ENCODE data around the gene TBL1X.
"Not testable (repeated sequence)": the region's sequence is repeated elsewhere in the genome, so short reads cannot be mapped to it uniquely, and the experiment has no call there.

Gene TBL1X

DNA sequence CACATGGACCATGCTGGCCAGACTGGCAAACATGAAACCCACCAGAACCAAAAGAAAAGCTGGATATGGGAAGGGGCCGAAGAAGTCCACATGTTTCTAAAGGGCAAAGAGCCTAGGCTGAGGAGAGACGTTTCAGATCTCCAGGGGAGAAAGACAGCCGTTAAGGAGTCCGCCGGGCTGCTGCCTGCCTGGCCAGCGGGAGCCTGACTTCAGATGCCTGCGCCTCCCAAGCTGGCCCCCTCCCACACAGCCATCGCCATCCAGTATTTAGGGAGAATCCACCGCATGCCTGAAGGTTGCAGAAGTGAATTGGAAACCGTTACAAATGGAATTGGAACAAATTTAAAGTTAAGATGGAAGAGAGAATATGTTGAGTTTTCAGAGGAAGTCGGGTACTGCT lies 2.9 kb downstream of the TBL1X start:
- TF ChIP-seq GATA1 (IDR thresholded peaks at IDR 0.05; ENCODE audit: low read depth, low read length): no peak
- no peak for TF ChIP-seq POLR2A (IDR thresholded peaks at IDR 0.05; ENCODE audit: low read length)
- DNase-seq: no peak

- DNase-seq: no peak
- TF ChIP-seq GATA1 (IDR thresholded peaks at IDR 0.05; ENCODE audit: low read depth, low read length): no peak
- TF ChIP-seq POLR2A (IDR thresholded peaks at IDR 0.05; ENCODE audit: low read length): no peak
These were observed 6.7 kb downstream of the TBL1X start for GRCh38 chrX:9471571-9471985.

- TF ChIP-seq POLR2A (IDR thresholded peaks at IDR 0.05; ENCODE audit: low read length): no peak
- no peak for DNase-seq
These were observed 8.8 kb downstream of the TBL1X start for GRCh38 chrX:9473708-9474107.

DNA sequence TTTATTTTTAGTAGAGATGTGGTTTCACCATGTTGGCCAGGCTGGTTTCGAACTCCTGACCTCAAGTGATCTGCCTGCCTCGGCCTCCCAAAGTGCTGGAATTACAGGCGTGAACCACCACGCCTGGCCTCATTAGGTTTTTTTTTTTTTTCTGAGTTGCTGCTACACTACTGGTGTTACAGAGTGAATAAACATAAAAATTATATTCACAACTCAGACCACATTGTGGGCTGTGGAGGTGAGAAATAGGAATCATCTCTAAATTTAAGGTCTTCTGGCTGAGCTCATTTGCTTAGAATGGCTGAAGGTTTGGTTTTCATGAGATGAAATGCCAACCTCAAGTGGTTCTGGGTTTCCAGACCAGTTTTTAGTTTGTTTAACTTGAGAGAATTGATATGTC lies 10.6 kb downstream of the TBL1X start:
- not testable (repeated sequence) for DNase-seq

- DNase-seq: peak; percentile 4 to 24
- no peak for TF ChIP-seq POLR2A (IDR thresholded peaks at IDR 0.05; ENCODE audit: low read length)
- TF ChIP-seq GATA1 (IDR thresholded peaks at IDR 0.05; ENCODE audit: low read depth, low read length): no peak
These were observed 11.1 kb downstream of the TBL1X start for GRCh38 chrX:9475984-9476383.

- no peak for DNase-seq
- no peak for TF ChIP-seq GATA1 (IDR thresholded peaks at IDR 0.05; ENCODE audit: low read depth, low read length)
- no peak for TF ChIP-seq POLR2A (IDR thresholded peaks at IDR 0.05; ENCODE audit: low read length)
These were observed 12.1 kb downstream of the TBL1X start for GRCh38 chrX:9476810-9477575.

- TF ChIP-seq GATA1 (IDR thresholded peaks at IDR 0.05; ENCODE audit: low read depth, low read length) (no peak), POLR2A (IDR thresholded peaks at IDR 0.05; ENCODE audit: low read length) (no peak)
- DNase-seq: no peak
These were observed 17.6 kb downstream of the TBL1X start for GRCh38 chrX:9482408-9482807.

DNA sequence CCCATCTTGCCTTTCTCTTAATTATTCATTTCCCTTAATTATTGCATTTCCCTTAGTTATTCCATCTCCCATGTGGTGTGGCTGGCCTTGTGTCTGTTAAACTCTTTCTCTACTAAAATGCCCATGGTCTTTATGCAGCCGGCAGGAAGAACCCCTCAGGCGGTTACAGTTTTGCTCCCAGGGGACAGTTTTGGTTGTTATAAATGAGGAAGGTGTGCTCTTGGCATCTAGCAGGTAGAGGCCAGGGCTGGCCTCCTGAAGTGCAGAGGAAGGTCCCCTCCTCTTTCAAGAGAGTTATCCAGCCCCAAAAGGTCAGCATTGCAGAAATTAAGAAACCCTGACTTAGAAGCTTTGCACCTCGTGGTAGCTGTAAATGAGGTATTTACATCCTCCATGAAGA lies 18.0 kb downstream of the TBL1X start:
- no peak for TF ChIP-seq GATA1 (IDR thresholded peaks at IDR 0.05; ENCODE audit: low read depth, low read length)
- no peak for TF ChIP-seq POLR2A (IDR thresholded peaks at IDR 0.05; ENCODE audit: low read length)
- DNase-seq: no peak

- no peak for DNase-seq
- no peak for TF ChIP-seq POLR2A (IDR thresholded peaks at IDR 0.05; ENCODE audit: low read length)
- TF ChIP-seq GATA1 (IDR thresholded peaks at IDR 0.05; ENCODE audit: low read depth, low read length): no peak
These were observed 18.5 kb downstream of the TBL1X start for GRCh38 chrX:9483376-9483775.

DNA sequence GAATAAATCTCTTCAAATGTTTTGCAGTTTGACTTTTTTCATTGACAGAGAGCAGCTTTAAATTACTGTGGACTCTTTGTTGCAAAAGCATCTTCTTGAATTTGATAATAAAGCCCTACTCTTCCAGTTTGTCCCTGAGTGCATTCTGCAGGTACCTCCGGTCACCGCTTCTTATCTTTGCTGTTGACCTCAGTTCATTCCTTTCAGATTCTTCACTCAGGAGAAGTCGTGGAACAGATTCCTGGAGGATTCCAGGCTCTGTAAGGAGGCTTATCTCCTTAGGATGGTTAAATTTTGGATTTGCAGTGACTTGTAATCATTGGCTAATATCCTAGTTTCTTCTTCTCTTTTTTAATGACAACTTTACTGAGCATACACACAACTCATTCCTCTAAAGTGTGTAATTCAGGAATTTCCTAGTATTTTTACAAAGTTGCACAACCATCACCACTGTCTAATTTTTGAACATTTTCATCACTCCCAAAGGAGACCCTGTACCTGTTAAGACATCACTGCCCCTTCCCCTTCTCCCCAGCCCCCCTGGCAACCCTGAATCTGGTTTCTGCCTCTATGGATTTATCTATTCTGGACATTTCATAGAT lies 22.0 kb downstream of the TBL1X start:
- no peak for DNase-seq

GRCh38 chrX:9488586-9488985 lies 23.7 kb downstream of the TBL1X start:
- TF ChIP-seq POLR2A (IDR thresholded peaks at IDR 0.05; ENCODE audit: low read length) (no peak), GATA1 (IDR thresholded peaks at IDR 0.05; ENCODE audit: low read depth, low read length) (no peak)
- no peak for DNase-seq

More for the DNA sequence above, 22.0 kb downstream of the TBL1X start:
- TF ChIP-seq POLR2A (IDR thresholded peaks at IDR 0.05; ENCODE audit: low read length) (no peak), GATA1 (IDR thresholded peaks at IDR 0.05; ENCODE audit: low read depth, low read length) (no peak)

- DNase-seq: no peak
- TF ChIP-seq GATA1 (IDR thresholded peaks at IDR 0.05; ENCODE audit: low read depth, low read length) (no peak), POLR2A (IDR thresholded peaks at IDR 0.05; ENCODE audit: low read length) (no peak)
These were observed 24.4 kb downstream of the TBL1X start for GRCh38 chrX:9489234-9489633.

DNA sequence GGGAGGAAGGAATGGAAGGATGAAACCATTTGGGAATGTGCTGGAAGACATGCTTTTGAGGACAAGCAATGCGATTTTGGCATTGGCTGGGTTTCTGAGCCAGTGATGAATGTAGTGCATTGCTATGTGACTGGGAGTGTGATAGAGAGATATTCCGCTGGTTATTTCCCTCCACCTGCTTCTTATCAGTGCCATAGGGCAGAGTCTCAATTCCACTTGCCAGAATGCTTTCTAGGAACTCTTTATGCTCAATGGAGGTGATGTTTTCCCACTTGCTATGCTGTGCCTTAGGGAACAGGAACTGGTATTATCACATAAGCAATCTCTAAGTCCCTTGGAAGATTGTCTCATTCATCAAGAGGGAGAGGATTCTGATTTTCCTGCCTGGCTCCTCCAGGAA lies 28.0 kb downstream of the TBL1X start:
- no peak for DNase-seq
- TF ChIP-seq GATA1 (IDR thresholded peaks at IDR 0.05; ENCODE audit: low read depth, low read length) (no peak), POLR2A (IDR thresholded peaks at IDR 0.05; ENCODE audit: low read length) (no peak)

GRCh38 chrX:9493936-9494335 lies 29.1 kb downstream of the TBL1X start:
- TF ChIP-seq GATA1 (IDR thresholded peaks at IDR 0.05; ENCODE audit: low read depth, low read length) (no peak), POLR2A (IDR thresholded peaks at IDR 0.05; ENCODE audit: low read length) (no peak)
- DNase-seq: no peak

DNA sequence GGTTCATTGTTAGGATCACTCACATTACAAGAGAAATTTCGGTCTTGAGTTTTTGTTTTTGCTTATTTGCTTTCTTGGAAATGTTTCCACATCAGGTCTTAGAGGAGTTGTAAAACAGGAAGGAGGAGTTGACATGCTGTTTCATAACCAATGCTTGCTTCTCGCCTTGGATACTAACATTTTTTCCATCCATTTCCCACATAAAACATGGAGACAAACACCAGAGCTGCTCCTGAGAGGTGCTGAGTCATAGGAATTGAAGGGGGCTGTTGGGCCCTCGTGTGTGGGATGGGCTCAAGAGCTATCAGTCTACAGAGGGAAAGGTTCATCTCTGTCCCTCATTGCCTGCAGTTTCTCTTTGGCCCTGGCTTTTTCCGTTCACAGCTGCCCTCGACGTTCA lies 29.9 kb downstream of the TBL1X start:
- TF ChIP-seq GATA1 (IDR thresholded peaks at IDR 0.05; ENCODE audit: low read depth, low read length) (no peak), POLR2A (IDR thresholded peaks at IDR 0.05; ENCODE audit: low read length) (no peak)
- no peak for DNase-seq
